ENCODE data around the gene CTSD. TPM values are rescaled to one million over a fixed set of nuclear protein-coding genes. Genes with fewer than 3 reads are reported as not detected.

CTSD gene
- total RNA-seq, 1 experiment from 2014 or later: 158 TPM

DNA sequence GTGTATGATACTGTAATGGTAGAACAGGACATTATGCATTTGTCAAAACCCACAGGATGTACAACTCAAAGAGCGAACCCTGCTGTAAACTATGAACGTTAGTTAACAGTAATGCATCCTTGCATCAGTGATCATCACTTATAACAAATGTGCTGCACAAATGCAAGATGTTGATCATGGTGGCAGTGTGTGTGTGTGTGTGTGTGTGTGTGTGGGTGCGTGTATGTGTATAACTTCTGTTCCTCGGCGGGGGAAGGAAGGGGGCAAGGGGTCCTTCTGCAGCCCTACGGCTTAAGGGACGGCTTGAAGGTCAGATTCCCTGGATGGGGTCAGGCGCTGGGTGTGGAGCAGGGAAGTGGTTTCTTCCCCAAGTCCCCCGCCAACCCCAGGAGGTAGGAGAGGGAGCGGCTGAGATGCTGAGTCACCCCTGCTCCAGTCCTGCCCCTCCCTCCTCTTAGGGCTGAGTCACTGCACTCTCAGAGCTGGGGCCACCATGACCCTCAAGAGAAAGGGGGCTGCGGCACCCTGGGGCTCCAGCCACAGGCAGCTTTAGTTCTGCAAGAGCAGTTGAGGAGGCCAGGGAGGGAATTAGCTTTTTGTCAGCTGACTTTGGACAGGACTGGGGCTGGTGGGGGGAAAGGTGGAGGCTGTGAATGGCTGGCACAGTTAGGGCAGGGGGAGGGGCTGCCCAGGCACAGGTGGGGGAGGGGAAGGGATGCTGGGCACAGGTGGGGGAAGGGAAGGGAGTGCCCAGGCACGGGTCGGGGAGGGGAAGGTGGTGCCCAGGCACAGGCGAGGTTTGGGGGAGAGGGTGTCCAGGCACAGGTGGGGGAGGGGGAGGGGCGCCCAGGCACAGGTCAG lies 8.8 kb upstream of the CTSD start:
- H3K9ac ChIP-seq (ENCODE audit: extremely low read depth, insufficient read length, low read length): no peak overlapping the region

More for the DNA sequence above, 8.8 kb upstream of the CTSD start:
- H3K9me3 Mint-ChIP-seq: peaks cover 4 to 9% of the 10 kb centered on the region in 2 experiments; a peak in 3 of 5 replicates
- Histone ChIP-seq H3K4me1 (ENCODE audit: insufficient read depth, low read length) (peaks cover 8% of the 10 kb centered on the region; the same call in 1 of the 2 replicates), H4K20me1 (ENCODE audit: control insufficient read depth, insufficient read depth, insufficient read length) (no peaks in the 10 kb centered on the region), H4K5ac (ENCODE audit: insufficient read length, low read depth, low read length) (no peak overlapping the region), H4K8ac (replicated peaks; ENCODE audit: insufficient read length, low read depth, low read length) (no peak overlapping the region), H2BK15ac (ENCODE audit: low read depth, low read length) (no peak overlapping the region), H2BK12ac (ENCODE audit: insufficient read length, low read depth, low read length) (no peak overlapping the region), H3K56ac (ENCODE audit: insufficient read length, low read depth, low read length) (no peak overlapping the region), H3K79me2 (ENCODE audit: insufficient read depth, low read length) (no peaks in the 10 kb centered on the region), H3K14ac (ENCODE audit: insufficient read depth, low read length) (no peak overlapping the region), H3K27ac (ENCODE audit: insufficient read length, low read depth, low read length) (no peak overlapping the region), H3K4me2 (ENCODE audit: insufficient read depth, insufficient read length, low read length) (no peak overlapping the region), H2BK120ac (ENCODE audit: low read depth, low read length, poor library complexity, severe bottlenecking) (no peak overlapping the region), H3K4ac (ENCODE audit: low read depth, low read length) (no peak overlapping the region), H3K79me1 (ENCODE audit: insufficient read depth, low read depth, low read length, poor library complexity, severe bottlenecking) (no peaks in the 10 kb centered on the region), H2BK20ac (ENCODE audit: low read depth, low read length, poor library complexity, severe bottlenecking) (no peak overlapping the region), H2BK5ac (ENCODE audit: insufficient read length, low read length) (no peak overlapping the region), H3K23me2 (ENCODE audit: insufficient read length, low read depth, low read length, poor library complexity, severe bottlenecking) (no peaks in the 10 kb centered on the region), H3K23ac (ENCODE audit: insufficient read length, low read depth, low read length) (no peak overlapping the region), H3T11ph (ENCODE audit: low read length) (no peak overlapping the region), H2AFZ (ENCODE audit: low read length) (no peak overlapping the region), H4K91ac (ENCODE audit: insufficient read length, low read depth, low read length) (no peak overlapping the region), H3K9me3 (ENCODE audit: control insufficient read depth, low read depth, low read length) (no peaks in the 10 kb centered on the region), H3K27me3 (ENCODE audit: insufficient read depth, low read length) (no peaks in the 10 kb centered on the region; the same call in 1 of the 2 replicates), H2AK5ac (ENCODE audit: insufficient read length, low read length) (no peak overlapping the region), H3K18ac (ENCODE audit: insufficient read length, low read depth, low read length) (peak overlapping the region; percentile 8)
- H3K4me1 Mint-ChIP-seq: peaks cover 26 to 28% of the 10 kb centered on the region in 2 experiments
- TF ChIP-seq, protein P1, sequence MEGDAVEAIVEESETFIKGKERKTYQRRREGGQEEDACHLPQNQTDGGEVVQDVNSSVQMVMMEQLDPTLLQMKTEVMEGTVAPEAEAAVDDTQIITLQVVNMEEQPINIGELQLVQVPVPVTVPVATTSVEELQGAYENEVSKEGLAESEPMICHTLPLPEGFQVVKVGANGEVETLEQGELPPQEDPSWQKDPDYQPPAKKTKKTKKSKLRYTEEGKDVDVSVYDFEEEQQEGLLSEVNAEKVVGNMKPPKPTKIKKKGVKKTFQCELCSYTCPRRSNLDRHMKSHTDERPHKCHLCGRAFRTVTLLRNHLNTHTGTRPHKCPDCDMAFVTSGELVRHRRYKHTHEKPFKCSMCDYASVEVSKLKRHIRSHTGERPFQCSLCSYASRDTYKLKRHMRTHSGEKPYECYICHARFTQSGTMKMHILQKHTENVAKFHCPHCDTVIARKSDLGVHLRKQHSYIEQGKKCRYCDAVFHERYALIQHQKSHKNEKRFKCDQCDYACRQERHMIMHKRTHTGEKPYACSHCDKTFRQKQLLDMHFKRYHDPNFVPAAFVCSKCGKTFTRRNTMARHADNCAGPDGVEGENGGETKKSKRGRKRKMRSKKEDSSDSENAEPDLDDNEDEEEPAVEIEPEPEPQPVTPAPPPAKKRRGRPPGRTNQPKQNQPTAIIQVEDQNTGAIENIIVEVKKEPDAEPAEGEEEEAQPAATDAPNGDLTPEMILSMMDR (conservative IDR thresholded peaks at IDR 0.05): no peak
- H3K27ac Mint-ChIP-seq: peak overlapping the region in 2 of 3 experiments; percentile 19 to 91; a peak in 3 of 7 replicates
- H3K27me3 Mint-ChIP-seq (ENCODE audit: low read depth): peaks cover 23% of the 10 kb centered on the region
- no CpG with 5 or more reads among the region's 15 CpGs for WGBS (ENCODE audit: extremely low coverage, insufficient read length, low lambda C conversion rate)
- H3K36me3 Mint-ChIP-seq (ENCODE audit: insufficient read depth in 1 of 3, low read depth in 3 of 3): no peaks in the 10 kb centered on the region; a peak in 2 of 7 replicates
- peak overlapping the region in 1 of 2 experiments; percentile 55; a peak in 2 of 5 replicates for H3K4me3 Mint-ChIP-seq
- DNase-seq: peak; percentile 80
